SK-N-SH treated with all-trans-retinoic acid at 6 μM for 48 hours (cell line): Measurements from ENCODE around the gene IER2.

Source experiments
- PATZ1 ChIP-seq: fragments of 250-450 bp; sonication (Bioruptor Pico); IDR thresholded peaks from 2 replicates; pipeline ENCODE4 v1.8.0; 2020; ENCODE audit warnings: mild to moderate bottlenecking, moderate library complexity, borderline replicate concordance
- ZC3H10 ChIP-seq: fragments of 250-450 bp; sonication (Bioruptor Pico); IDR thresholded peaks from 2 replicates; pipeline ENCODE4 v1.5.1; 2021; ENCODE audit warnings: mild to moderate bottlenecking, moderate library complexity

GRCh38 chr19:13163609-13164342, 13.6 kb downstream of the IER2 start:
- TF ChIP-seq PATZ1 (CRISPR knock-in tag) (no peak), ZC3H10 (no peak)
